Measurements from ENCODE around the gene BRMS1. TPM values are rescaled to one million over a fixed set of nuclear protein-coding genes. Genes with fewer than 3 reads are reported as not detected.

BRMS1 gene
- total RNA-seq, 1 donor from 2014 or later = 44.9 TPM

- intact Hi-C loops (cut with micrococcal nuclease) = loop anchor here (2.0 to 10.0 kb wide), 2 partner anchors 57 to 573 kb away; partner anchors contain the start of genes BRMS1 and KAT5
Observed at GRCh38 chr11:66287889-66288670, 56.8 kb downstream of the BRMS1 start.

Other genes starting within 250 kb of the BRMS1 start
- 42.3 and 42.5 TPM in 2 replicates for gene KLC2, start 87.4 kb downstream of the BRMS1 start, total RNA-seq
- 156 and 159 TPM in 2 replicates for gene RAB1B, start 76.5 kb downstream of the BRMS1 start, total RNA-seq
- gene CNIH2, start 66.9 kb downstream of the BRMS1 start, total RNA-seq = 1.5 and 1.6 TPM in 2 replicates
- gene YIF1A, start 56.0 kb downstream of the BRMS1 start, total RNA-seq = 45.4 and 53.0 TPM in 2 replicates
- gene TMEM151A, start 53.2 kb downstream of the BRMS1 start, total RNA-seq = not detected in 2 replicates
- gene CD248, start 28.1 kb downstream of the BRMS1 start, total RNA-seq = 0.09 and 0.18 TPM in 2 replicates
- 1.3 and 1.8 TPM in 2 replicates for gene RIN1, start 8.7 kb downstream of the BRMS1 start, total RNA-seq
- 7.0 and 7.3 TPM in 2 replicates for gene B4GAT1, start 2.5 kb upstream of the BRMS1 start, total RNA-seq
- gene SLC29A2, start 26.7 kb upstream of the BRMS1 start, total RNA-seq = 8.0 and 8.1 TPM in 2 replicates
- gene NPAS4, start 75.9 kb upstream of the BRMS1 start, total RNA-seq = 0.27 and 0.61 TPM in 2 replicates
- gene MRPL11, start 93.7 kb upstream of the BRMS1 start, total RNA-seq = 82.4 and 87.6 TPM in 2 replicates
- gene PELI3, start 121.8 kb upstream of the BRMS1 start, total RNA-seq = 8.3 and 8.8 TPM in 2 replicates
- 87.0 and 89.6 TPM in 2 replicates for gene DPP3, start 135.3 kb upstream of the BRMS1 start, total RNA-seq
- gene BBS1, start 165.5 kb upstream of the BRMS1 start, total RNA-seq = 14.9 and 18.2 TPM in 2 replicates
- 12.5 and 13.6 TPM in 2 replicates for gene ZDHHC24, start 200.9 kb upstream of the BRMS1 start, total RNA-seq
- 0.05 TPM in 2 replicates for gene ACTN3, start 201.8 kb upstream of the BRMS1 start, total RNA-seq
- 0.77 and 1.4 TPM in 2 replicates for gene CTSF, start 223.5 kb upstream of the BRMS1 start, total RNA-seq
- gene CCDC87, start 248.0 kb upstream of the BRMS1 start, total RNA-seq = 0.07 and 0.11 TPM in 2 replicates
- gene CCS, start 248.1 kb upstream of the BRMS1 start, total RNA-seq = 29.1 and 34.4 TPM in 2 replicates